GM21423 (cell line): ENCODE data around the gene TXNDC5.
A peak's percentile ranks its signal among the peaks of the same experiment; 100 is the strongest.

Experiments used
- ATAC-seq: cut with Tn5 transposase; IDR thresholded peaks from one replicate; pipeline ENCODE4 v1.9.1; 2021; ENCODE audit warnings: mild to moderate bottlenecking, moderate library complexity; ENCODE audit not compliant: unreplicated experiment

The TXNDC5 gene

DNA sequence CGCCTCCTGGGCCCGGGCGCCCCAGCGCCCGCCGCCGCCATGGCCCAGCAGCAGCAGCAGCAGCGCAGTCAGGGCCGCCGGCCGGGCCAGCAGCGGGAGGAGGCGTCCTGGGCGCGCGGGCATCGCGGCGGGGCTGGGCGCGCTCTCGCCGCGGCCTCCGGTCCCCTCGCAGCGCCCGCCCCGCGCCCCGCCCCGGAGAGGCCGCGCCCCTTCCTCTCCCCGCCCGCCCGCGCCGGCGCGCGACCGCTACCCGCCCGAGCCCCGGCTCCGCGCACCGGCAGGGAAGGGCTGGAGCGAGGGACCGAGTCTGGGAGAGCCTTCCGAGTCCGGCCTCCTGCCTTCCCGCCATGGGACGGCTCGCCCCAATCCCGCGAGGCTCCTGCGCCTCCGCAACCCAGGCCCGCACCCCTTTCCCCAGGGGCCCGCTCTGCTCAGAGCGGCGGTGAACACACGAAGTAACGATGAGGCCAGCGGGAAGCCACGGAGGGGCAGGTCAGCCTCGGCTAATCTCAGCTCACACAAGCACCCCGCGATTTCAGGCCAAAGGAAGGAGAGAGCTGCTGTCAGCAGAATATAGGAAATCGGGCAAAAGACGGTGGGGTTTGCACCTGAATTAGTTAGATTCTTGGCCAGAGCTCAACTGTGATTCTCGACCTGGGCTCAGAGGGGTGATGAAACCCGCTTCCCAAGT, at the start of gene TXNDC5:
Gene TXNDC5, minus strand, starts transcription at position 135 of the 691 bp plus-strand sequence. Its CDS starts 12 bp downstream, at position 123.
- ATAC-seq, result peak; percentile 69

DNA sequence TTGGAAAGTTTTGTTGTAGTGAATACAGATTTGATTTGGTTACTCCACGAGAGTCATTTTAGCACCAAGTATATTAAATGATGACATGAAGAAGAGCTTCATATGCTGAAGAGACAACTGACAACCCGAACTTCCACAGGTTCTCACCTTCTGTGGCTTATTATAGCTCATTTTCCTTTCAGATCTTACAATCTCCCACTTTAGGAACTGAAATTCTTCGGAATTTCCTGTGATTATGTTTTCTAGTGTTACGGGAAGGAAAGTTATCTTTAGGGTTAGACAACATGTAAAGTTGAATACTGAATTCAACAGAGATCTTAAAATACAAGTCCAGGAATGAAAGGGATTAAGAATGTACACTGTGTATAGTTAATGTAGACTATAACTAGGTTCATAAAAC, 49.6 kb upstream of the TXNDC5 start:
- ATAC-seq, result no peak

DNA sequence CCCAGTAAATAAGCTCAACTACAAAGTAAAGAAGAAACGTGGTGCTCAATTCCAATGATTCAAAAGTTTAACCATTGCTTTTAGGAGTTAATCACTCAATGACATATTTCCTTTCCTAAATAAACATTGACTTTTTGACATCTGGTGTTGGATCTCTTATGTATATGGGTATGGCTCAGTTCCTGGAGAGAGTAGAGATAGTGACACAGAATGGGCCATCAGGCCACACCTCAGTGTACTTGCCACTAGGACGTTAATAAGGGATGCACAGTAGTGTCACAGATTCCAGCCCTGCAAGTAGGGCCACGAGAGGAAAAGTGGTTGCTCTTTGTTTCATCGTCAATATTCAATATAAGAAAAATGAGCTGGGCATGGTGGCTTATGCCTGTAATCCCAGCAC, 48.9 kb upstream of the TXNDC5 start:
- no peak for ATAC-seq

DNA sequence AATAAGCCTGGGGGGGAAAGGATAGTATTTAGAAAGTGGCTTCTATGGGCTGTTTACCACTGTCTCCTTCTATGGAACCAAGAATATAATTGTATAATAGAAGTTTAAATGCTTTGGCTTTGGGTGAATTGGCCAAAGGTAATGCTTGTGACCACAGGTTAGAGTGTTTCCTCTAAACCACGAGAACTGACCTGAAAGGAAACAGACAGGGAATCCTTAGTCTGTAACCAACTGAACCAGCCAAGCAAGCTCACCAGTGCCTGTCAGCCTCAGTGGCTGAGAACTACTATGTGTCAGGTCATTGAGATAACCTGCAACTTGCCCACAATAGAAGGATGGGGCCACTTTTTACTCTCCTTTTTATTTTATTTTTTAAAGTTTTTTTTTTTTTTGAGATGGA, 47.9 kb upstream of the TXNDC5 start:
- ATAC-seq, result no peak

DNA sequence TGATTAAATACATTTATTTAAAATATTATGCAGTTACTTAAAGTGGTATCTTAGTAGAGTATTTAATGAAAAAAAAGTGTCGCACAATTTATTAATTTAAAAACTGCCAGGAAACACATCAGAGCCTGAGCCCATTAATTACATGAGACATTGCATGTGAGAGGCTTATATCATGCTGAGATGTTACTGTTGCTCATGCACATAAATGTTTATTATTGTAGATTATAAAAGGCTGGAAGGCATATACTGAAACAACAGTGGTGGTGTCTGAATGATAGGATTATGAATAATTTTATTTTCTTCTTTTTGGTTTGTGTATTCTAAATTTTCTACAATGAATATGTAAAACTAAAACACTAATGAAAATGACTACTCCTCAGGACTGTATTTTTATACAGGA, 45.7 kb upstream of the TXNDC5 start:
- no peak for ATAC-seq

DNA sequence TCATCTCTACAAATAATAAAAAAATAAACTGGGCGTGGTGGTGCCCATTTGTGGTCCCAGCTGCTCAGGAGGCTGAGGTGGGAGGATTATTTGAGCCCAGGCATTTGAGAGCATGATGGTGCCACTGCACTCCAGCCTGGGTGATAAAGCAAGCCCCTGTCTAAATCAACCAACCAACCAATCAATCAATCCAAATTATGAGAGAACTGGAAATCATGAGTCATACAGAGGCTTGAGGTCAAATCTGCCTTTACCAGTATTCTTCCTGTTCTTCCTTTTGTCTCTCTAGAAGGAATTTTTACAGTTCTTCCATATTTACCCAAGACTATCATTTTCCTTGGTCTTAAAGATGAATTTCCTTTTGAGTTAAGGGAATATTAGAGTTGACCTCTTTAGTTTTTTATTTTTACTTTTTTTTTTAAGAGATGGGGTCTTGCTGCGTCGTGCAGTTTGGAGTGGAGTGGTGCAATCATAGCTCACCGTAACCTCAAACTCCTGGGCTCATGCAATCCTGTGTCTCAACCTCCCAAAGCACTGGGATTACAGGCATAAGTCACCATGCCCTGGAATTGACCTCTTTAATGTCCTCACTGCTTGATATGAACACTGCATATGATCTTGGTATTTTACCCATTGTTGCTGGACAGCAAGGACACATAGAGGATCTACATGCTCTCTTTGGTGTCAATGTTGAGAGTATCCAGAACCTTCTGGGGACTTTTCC, 44.1 kb upstream of the TXNDC5 start:
- ATAC-seq, result no peak

DNA sequence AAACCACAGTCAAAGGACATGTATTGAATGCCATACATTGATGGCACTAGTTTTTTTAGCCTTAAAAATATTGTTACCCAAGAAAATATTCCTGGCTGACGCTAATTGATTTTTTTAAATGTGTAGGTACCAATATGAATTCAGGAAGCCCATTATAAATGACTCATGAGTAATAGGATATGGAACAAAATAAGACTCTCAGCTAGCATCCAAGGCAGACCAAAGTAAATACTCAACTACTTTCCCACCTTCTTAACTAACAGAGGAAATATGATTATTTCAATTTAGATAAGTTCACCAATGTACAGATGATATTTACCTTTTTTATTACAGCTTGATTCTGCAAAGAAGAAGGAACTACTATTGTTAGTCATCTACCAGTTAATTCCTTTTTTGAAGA, 43.2 kb upstream of the TXNDC5 start:
- ATAC-seq, result no peak

DNA sequence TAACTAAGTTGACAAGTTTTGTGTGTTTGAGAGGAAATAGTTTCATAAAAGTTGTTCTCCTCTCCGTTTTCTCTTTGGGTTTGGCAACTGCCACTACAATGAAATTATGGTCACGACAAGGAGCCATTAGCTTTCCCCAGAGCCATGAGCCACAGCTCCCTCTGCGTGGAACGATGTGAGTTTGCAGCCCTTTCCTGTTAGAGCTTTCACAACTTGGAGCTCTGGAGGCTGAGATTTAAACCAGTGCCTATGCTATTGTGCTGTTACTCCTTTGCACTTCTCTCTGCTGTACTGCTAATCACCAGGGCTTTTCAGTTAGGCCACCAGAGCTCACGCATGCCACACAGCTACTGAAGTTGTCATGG, 29.3 kb upstream of the TXNDC5 start:
- ATAC-seq, result no peak

DNA sequence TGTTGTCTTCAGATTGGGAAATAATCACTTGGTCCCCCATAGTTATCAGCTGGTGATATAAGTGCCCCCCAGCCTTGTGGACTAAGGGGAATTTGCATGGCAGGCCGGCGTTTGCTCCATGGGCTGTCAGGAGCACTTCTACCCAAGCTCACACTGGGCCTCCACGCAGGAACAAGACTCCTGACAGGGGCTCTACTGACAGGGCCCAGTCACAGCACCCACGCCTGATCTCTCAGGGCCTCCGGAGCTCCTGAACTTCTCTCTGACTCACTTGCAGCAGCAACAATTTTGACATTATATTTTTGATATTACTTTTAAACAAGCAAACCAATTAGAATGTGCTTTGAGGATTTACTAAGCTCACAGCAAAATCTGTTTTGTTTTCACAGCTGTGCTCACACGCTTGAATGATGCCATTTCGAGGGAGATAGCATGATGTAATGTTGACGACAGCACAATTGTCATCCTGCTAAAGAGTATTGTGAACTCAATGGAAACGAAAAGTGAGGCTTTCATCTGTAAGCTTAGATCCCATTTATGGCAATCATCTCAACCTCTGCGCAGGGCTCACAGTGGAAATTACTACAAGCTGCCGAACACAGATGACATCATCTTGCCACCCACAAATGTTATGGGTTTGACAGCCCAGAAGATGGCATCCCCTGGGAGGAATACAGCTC, 28.7 kb upstream of the TXNDC5 start:
- ATAC-seq, result no peak

DNA sequence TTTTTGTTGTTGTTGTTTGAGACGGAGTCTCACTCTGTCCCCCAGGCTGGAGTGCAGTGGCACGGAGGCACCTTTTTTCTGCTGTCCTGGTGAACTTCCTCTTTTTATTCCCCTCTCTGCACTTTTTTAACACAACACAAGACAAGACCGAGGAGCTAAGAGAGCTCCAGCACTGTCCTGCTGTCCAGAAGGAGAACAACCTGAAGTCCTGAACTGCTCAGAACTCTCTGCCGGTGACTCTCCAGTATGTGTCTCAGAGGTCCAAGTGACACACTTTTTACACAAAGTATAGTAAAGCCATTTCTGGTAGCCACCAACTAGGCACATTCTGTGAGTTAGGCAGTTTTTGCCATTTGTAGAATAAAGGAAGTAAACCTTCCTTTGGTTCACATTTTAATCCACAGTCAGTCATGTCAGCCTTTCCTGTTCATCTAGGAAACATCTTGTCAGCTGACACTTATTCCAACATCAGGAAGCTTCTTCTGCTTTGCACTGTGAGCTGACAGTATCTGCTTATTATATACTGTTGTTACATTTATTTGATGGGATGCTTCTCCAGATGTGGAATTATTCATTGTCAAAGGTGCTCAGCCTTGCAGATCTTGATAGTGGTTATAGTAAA, 28.1 kb upstream of the TXNDC5 start:
- ATAC-seq, result no peak

DNA sequence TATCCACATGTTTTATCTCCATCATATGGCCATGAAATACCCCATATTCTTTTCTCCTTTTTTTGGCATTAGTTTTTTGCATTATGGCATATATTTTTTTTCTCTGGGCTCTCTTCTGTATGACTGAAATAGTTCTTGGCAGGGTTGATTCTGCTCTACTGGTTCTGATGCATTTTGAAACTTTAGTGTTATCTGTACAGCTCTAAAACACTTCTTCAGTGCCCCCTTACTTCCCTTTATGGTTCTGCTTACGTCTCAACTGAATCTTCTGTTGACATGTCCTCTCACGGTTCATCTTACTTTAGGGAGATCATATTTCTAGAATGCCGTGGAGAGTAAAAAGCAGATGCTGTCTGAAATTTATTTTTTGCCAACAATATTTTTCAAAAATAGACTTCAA, 23.2 kb upstream of the TXNDC5 start:
- ATAC-seq, result peak; percentile 93

DNA sequence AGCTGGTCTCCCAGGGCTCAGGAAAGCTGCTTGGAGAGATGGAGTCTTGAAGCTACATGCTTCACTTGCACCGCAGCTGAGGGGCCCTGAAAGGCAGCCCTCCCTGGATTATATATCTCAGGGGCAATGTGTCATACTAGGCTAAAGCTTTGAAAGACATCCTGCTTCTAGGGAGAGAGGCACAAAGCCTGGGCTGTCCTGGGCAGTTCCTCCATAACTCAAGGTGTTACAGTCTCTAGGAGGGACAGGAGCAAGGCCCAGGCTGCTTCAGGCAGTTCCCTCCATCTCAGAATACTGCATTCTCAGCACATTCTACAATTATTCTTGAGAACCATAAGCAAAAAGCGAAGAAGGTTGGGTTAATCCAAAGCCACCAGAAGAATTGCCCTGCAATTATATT, 22.0 kb upstream of the TXNDC5 start:
- no peak for ATAC-seq

DNA sequence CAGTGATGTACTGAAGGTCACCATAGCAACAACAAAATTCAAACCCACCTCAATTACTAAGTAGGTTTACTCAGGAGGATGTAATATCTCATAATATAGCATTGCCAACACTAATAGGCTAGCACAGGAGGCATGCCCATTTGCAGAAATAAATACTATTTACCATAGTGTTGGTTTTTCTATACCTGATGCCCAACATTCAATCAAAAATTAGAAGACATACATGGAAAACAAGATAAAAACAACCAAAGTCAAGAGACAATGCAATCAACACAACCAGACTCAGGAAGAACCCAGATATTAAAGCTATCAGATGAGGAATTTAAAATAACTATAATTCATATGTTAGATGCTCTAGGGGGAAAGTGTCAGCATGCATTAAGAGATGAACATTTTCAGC, 14.3 kb upstream of the TXNDC5 start:
- ATAC-seq, result no peak

DNA sequence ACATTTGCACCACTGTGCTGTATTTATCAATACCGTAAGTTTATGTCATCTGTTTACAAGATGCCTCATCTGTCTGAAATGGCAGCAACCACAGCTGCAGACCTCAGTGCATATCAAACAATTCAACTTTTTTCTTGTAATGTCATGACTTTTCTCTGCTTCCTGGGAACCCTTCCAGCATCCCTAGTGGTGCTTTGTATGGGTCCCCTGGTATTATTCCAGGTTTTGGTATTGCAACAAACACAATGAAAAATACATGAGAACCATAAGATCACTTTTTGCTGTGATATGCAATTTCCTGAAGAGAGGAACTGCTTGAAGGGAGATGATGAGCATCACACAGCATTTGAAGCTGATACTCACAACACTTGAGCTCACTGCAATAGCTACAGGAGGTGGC, 12.0 kb upstream of the TXNDC5 start:
- ATAC-seq, result no peak

DNA sequence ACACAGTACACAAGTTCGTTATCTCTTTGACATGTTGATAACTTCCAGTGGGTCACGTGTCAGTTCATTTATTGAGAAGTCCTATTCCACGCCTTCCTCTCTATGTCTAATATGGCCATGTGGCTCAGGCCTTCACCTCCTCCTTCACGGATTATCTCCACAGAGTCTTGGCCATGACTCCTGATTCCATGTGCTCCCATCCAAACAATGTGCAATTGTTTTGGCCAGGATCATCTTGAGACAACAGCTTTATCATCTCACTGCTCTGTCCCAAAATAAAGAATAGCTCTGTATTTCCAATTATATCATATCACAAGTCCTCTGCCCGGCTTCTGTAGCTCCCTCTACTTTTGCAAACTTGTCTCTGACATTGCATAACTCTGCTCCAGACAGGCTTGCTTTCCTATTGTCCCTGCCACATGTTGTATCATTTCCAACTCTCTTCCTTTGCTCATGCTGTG, 11.1 kb upstream of the TXNDC5 start:
- no peak for ATAC-seq

DNA sequence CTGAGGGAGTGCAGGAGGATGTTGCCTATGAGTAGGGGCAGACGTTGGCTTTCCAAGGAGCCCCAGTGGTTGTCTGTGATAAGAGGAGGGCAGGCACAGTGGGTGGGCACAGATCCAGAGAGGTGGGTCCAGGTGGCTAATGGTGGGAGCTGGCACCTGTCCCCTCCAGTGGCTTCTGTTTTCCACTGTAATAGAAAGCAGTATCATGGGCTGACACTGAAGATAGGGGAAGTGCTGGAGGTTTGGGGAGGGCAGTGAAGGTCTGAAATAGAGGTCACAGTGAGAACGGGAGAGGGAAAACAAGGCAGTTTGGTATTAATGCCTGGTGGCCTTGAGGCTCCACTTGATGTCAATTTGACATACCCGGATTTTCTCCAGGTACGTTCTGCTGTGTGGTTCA, 10.5 kb upstream of the TXNDC5 start:
- ATAC-seq, result no peak

DNA sequence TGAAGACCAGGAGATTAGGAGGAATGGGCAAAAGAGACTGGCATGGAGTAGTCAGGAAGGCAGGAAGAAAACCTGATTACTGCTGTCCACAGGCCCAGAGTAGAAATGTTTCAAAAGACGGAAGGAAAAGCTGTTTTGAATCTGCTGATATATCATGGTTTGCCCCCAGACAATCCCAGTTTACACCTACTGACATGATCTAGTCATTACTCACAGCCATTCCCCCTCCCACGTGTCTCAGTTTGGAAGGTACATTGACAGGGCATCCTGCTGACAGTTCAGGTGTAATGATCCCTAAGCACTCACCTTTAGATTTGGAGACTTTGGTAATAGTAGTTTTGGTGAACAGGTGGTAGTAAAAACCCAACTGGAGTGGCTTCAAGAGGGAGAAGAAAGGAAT, 9.8 kb upstream of the TXNDC5 start:
- no peak for ATAC-seq

DNA sequence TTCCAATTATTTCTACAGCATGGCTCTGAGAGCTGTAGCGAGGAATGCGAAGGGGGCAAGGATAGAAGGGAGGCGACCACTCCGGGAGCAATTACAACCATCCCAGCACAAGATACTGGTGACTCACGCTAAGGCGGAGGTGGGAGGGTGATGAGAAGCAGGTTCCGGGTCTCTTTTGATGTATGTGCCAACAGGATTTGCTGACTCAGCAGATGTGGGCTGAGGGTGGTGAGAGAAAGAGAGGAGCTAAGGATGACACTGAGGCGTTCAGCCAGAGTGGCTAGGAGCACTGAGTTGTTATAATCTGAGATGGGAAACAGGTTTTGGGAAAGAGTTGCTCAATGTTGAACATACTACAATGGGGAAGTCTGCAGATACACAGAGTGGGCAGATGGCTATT, 9.3 kb upstream of the TXNDC5 start:
- ATAC-seq, result no peak

DNA sequence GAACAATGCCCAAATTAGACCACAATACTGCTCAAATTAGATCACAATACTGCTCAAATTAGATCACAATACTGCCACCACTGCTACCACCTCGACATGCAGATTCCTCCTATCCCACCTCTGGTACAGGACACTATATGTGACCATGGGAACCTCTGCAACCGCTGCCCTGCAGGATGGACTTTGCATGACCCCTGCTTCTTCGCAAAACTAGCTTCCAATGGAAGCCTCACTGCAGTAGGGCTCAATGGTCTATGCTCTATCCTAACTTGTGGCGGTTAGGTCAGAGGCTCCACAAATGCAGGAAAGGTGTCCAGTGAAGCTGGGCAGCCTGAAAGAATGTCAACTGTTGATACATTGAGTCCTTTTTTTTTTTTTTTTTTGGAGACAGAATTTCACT, 7.8 kb upstream of the TXNDC5 start:
- no peak for ATAC-seq

DNA sequence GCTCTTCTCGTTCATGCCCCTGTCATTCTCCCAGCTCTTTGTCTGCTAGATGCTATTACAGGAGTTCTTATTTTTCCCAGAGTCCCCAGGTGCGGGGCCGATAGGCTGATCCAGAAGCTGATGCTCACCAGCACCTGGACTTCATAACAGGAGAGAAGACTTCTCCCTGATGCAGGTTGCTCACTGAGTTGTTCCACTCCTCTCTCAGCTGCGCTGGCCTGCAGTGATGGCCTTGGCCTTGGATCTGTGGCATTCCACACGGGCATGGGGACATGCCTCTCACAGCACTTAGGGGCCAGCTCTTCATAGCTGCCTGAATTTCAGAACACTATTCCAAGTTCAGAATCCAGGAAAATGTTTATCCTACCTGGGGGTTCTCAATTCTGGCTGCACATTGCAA, 7.1 kb upstream of the TXNDC5 start:
- ATAC-seq, result no peak

DNA sequence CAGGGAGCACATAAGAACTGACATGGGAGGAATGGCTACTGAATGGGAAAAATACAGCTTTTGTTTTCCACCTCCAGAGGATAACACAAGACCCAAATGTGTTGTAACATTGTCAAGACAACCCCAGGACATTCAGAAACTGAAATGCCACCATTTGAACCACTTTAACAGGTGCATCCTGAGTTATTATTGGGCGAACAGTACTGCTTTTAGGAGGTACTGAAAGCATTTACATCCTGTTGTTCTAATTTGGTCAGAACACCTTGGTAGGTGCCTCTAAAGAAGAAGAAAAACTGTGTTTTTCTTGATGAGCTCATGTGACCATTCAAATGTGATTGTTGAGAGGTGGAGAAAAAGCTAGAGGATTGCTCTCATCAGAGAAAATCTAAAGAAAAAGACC, 6.4 kb upstream of the TXNDC5 start:
- ATAC-seq, result peak; percentile 85
